T-helper 1 cell (primary cell): ENCODE results near the gene NKAIN4.

Experiments used
- DNase-seq, 5 donors: peaks; one replicate each; pipeline ENCODE4 v3.0.0-alpha.2; 2012 to 2020
- total RNA-seq, 4 donors: gene quantifications; one replicate each; lab custom pipeline; 2026; lab: John Stamatoyannopoulos, UW

The NKAIN4 gene
- total RNA-seq = 0 to 0.12 (median 0) reads per million in 4 donors

- DNase-seq = no peak
Measured at GRCh38 chr20:63254232-63254605, at the start of gene NKAIN4. Gene NKAIN4, minus strand, starts transcription at chr20:63254463. Its CDS starts 13 bp downstream, at chr20:63254450.

DNA sequence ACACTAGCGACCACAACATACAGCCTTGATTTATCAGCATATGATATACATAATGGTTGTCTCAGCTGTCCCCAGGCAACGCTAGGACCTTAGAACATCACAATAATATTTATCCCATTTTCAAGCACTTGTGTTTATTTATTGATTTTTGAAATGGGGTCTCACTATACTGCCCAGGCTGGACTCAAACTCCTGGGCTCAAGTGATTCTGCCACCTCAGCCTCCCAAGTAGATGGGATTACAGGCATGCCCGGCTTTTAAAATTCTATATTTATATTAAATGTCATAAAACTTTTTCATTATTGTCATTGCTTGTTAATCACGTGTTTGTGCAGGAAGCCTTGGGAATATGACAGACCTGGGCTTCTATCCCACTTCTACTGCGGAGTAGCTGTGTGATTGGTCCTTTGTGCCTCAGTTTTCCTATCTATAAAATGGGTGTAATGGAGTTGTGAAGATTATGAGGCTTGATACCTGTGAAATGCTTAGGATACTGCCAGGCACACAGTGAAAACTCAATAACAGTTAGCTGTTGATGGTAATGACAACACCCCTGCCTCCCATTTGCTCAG lies 48.9 kb upstream of the NKAIN4 start:
- DNase-seq = no peak

- no peak for DNase-seq
Measured at GRCh38 chr20:63301671-63302070, 47.4 kb upstream of the NKAIN4 start.

DNA sequence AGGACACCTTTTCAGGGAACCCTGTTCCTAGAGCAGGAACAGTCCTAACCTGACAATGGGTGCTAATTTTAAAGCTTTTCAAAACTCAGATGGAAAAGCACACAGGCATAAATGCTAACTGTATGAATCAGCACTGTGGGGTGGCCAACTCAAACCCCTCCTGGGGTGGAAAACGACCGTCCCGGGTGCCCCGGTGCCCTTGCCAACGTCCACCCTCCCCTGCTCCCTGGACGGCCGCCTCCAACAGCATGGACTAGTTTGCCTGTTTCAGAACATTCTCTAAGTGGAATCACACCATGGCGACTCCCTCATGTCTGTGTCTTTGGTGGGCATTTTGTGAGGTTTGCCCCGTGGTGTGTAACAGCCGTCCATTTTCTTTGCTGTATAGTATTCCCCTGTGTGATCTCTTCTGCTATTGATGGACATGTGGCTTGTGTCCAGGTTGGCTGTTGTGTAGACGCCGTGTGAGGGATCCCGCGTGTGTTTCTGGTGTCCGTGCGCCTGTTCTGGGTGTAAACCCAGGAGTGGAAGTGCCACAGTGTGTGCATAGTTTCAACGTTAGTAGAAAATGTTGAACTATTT lies 44.6 kb upstream of the NKAIN4 start:
- DNase-seq = no peak

DNA sequence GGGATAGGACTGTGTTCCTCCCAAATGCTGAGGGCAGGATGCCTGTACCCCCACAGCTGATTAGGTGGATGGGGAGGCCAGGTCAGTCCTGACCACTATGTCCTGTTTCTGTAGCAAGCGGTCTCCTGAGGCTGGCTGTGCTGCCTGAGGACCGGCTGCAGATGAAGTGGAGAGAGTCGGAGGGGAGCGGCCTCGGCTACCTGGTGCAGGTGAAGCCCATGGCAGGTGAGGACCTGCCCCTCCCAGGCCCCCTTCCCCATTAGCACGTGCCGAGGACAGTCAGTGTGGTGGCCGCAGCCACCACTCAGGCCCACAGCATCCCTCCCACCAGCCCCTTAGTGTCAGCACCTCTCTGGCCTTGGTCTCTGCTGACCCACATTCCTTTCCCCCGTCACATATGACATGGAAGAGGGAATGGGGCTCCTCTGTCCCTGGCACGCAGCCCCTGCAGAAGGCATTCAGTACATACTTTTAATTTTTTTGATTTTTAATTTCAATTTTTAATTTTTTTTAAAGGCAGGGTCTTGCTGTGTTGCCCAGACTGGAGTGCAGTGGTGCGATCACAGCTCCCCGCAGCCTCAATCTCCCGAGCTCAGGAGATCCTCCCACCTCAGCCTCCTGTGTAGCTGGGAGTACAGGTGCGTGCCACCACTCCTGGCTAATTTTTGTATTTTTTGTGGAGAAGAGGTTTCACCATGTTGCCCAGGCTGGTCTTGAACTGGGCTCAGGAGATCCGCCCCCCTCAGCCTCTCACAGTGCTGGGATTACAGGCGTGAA lies 43.7 kb upstream of the NKAIN4 start:
- no peak for DNase-seq

DNA sequence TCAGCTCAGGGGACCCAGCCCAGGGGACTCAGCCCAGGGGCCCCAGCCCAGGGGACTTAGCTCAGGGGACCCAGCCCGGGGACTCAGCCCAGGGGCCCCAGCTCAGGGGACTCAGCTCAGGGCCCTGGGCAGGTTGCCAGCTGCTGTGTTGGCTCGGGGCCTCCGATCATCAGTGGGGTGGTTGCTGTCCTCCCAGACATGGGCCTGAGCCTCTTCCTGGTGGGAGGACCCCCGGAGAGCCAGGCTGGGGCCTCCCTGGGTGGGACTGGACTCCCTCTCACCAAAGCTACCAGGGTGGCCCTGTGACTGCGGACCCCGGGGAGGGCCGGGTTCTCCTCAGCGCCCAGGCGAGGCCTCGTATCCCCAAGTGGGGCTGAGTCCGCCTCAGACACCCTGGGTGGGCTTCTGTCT lies 43.1 kb upstream of the NKAIN4 start:
- no peak for DNase-seq

DNA sequence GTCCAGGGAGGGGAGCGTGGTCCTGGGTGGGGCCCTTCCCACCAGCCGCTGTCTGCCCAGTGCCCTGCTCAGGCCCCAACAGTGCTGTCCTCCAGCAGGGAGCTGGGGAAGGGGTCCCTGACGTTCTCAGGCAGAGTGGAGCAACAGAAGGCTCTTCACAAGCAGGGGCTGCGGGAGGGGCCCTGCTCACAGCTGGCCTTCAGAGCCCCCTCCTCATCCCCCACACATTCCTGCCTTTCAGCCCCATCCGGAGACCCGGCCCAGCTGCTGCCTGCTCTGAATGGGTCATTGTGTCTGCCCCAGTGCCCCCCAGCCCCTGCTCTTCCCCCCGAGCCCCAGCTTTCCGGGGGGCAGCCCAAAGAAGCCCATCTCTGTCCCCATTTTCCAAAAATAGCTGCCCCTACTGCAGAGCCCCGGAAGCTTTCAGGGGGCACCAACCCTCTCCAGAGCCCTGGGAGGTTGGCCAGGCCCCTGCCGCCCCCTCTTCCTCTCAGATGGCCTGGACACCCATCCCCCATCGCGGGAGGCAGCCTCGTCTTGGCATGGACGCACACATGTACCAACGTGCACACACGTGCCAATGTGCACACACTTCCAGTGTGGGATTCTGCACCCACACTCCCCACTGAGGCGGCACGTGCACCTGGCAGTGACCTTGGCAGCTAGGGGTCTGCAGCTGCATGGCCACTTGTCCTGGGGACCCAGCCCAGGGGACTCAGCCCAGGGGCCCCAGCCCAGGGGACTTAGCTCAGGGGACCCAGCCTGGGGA lies 42.5 kb upstream of the NKAIN4 start:
- DNase-seq = no peak

DNA sequence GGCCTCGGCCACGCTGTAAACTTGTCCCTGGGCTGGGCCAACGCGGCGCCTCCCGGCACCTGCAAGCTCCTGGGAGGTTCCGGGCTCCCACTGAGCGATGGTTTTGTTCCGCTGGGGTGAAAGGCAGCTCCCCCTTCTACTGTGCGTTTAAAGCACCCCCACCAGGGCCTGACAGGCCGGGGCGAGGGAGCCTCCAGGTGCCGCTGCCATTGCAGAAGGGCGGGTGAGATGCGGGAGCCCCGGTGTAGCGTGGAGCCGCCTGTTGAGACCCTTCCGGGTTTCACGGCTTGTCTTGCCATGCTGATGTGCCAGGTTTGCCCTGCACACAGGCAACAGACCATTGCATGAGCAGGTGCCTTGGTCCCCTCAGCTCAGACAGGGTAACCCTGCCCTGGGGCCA lies 41.6 kb upstream of the NKAIN4 start:
- DNase-seq = no peak

- DNase-seq = no peak
Measured at GRCh38 chr20:63295422-63295821, 41.2 kb upstream of the NKAIN4 start.

DNA sequence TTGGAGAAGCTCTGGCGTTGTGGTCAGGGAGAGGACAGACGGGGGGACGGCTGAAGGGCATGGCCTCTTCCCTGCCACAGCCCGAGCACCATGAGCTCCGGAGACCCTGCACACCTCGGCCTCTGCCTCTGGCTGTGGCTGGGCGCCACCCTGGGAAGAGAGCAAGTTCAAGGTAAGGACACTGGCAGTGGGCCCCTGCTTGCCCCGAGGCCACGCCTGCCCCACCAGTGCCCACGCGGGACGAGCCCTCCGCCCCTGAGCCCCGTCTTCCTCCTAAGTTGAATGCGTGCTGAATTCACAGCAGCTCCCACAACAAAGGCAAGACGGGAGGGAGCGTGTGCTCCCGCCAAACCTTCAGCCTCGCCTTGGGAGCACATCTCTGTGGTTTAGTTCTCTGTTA lies 40.8 kb upstream of the NKAIN4 start:
- DNase-seq = no peak

DNA sequence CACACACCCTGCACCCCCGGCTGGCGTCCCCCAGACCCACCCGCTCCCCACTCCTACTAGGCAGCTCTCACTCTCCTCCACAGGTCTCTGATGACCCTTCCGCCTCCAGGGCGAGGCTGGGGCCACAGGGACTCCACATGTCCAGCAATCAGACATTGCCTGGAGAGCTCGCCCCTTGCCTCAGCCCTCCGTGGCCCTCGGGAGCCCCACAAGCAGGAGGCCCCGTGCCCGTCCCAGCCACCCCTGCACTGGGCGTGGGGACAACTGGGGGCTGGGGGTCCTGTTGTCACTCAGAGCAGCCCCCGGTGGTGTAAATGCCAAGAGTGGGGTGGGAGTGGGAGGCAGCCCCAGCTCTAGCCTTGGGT lies 40.3 kb upstream of the NKAIN4 start:
- DNase-seq = no peak

DNA sequence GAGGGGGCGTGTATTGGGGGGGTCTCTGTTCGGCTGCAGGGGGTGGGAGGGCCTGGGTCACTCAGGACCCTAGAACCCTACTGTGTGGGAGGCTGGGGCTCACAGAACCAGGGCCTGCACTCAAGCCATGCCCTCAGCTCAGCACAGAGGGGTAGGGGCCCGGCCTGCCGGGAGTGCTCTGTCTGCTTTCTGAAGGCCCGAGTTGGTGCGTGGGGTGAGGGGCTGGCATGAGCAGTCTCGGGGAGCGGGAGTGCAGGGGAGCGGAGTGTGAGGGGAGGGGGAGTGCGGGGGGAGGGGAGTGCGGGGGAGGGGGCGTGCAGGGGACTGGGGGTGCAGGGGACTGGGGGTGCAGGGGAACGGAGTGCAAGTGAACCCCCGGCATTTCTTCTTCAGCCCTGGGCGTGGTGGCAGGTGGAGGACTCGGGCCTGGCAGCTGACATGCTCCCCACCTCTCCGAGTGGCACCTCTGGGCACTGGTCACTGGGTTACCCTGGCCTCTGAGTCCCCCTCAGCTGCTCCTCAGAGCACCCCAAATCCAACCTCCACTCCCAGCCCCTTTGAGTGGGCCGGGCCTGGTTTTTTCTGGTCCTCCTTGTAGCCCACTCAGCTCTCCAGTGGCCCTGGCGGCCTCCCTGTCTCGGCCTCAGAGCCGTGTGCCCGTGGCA lies 39.7 kb upstream of the NKAIN4 start:
- DNase-seq = no peak

DNA sequence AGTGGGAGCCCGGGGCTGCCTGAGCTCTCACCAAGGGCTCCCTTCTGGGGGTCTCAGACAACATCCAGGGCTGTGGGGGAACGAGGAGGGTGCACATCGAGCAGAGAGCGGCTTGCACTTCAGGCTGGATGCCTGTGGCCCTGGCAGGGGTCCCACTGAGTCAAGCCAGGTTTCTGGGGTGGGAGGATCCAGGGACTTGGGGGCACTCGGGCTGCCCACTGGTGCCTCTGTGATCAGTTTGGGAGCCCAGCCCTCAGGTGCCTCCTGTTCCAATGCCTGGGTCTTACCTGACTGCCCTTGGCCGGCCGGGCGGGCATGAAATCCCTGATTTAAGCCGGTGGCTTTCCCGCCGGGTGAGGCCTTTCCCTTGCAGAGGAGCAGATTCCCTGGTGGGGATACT lies 39.2 kb upstream of the NKAIN4 start:
- DNase-seq = no peak

GRCh38 chr20:63292904-63293303 lies 38.6 kb upstream of the NKAIN4 start, which contains the start of gene COL20A1:
Gene COL20A1, plus strand, starts transcription at chr20:63293186. Its CDS starts 1,922 bp downstream, at chr20:63295108.
- no peak for DNase-seq

DNA sequence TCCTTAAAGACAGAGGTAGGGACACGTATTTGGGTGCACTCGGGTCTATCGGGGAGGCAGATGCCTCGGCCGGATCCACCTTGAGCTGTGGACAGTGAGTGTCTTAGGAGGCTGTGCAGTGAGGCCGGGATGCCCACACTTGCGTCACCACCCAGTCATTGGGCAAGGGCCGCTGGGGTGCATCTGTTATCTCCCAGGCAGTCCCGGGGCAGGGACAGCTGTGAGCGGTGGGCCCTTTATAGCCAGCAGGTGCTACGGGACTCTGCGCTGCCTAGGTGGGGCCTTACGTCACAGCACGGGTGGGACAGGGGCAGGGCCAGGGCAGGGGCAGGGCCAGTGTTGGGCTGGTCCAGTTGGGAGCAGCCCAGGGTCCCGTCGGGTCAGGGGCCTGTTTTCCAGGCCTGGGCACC lies 38.0 kb upstream of the NKAIN4 start:
- no peak for DNase-seq

DNA sequence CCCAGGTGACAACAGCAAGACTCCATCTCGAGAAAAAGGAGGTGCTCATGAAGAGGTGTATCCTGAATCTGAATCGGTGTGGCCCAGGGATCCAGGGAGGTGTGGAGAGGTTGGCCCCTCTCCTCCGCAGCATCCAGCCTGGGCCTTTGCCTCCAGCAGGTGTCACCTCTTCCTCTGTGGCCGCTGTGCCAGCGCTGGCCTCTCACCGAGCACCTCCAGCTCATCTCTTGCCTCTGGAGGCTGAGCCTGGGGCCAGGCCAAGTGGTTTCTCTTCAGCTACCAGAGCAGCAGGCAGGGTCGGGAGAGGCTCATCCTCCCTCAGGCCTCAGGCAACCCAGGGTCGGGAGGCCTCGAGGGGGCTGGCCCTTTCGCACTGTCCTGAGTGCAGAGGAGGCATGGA lies 37.5 kb upstream of the NKAIN4 start:
- DNase-seq = no peak

- peak in 4 of 5 donors; percentile 39 to 46 (median 43) for DNase-seq
Measured at GRCh38 chr20:63290677-63291472, 36.6 kb upstream of the NKAIN4 start.

DNA sequence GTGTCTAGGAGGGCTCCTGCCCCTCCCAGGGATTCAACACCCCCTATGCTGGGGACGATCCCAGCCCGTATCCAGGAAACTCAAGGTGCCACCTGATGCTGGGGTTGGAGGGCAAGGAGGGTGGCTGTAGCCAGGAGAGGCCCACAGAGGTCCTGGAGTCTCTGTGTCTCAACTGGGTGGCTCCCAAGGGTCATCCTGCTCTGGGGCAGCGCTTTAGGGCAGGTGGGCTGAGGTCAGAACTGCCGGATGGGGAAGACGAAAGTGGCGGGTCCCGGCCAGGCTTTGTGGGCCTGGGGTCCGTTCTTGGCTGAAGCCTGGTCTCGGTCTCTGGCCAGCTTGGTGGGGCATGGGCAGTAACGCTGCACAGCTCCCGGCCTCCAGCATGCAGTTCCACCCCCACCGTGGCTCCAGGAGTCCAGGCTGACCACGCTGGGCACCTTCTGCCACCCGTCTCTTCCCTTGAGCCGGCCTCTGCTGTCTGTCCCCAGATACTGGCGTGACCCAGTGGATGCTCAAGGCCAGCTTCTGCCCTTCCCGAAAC lies 35.9 kb upstream of the NKAIN4 start:
- DNase-seq = no peak

- DNase-seq = no peak
Measured at GRCh38 chr20:63289311-63290135, 35.3 kb upstream of the NKAIN4 start.

GRCh38 chr20:63288581-63289251 lies 34.5 kb upstream of the NKAIN4 start:
- no peak for DNase-seq
